Measurements from ENCODE around the gene IL6R. TPM values are rescaled to one million over a fixed set of nuclear protein-coding genes. Genes with fewer than 3 reads are reported as not detected.
"Not testable (repeated sequence)": the region's sequence is repeated elsewhere in the genome, so short reads cannot be mapped to it uniquely, and the experiment has no call there.

IL6R gene
- total RNA-seq, 4 donors from 2014 or later = 271 to 435 (median 367) TPM

GRCh38 chr1:154419620-154420571 is 14.8 kb downstream of the IL6R start:
- DNase-seq (peak; percentile 97 to 99), ATAC-seq (peak; percentile 60 to 63)
- in situ Hi-C loops (cut with MboI; ENCODE audit: low sequenced_read_pairs in 4 of 4) = no loop called here
- H3K4me1 ChIP-seq = peaks cover 97 to 99% of the 10 kb centered on the region in 2 donors
- H3K36me3 ChIP-seq = no peaks in the 10 kb centered on the region
- H3K27ac ChIP-seq = peak overlapping the region; percentile 99 to 100 (median 100)
- no peak for TF ChIP-seq CTCF (IDR thresholded peaks at IDR 0.05 in 4 of 5, conservative IDR thresholded peaks at IDR 0.05 in 1 of 5)
- peak; percentile 48 to 58 for TF ChIP-seq POLR2A (IDR thresholded peaks at IDR 0.05)
- intact Hi-C loops (cut with DNase I; ENCODE audit: low total_unique reads) = loop anchor here (1.0 to 10.0 kb wide), 4 partner anchors 11 to 785 kb away; partner anchors contain the start of genes CHTOP and TPM3
- H3K27me3 ChIP-seq = no peaks in the 10 kb centered on the region
- H3K4me3 ChIP-seq = peak overlapping the region; percentile 34 to 49 (median 44)
- no peaks in the 10 kb centered on the region for H3K9me3 ChIP-seq

- H3K4me1 ChIP-seq = peaks cover 97 to 99% of the 10 kb centered on the region in 2 donors
- TF ChIP-seq POLR2A (IDR thresholded peaks at IDR 0.05) = no peak
- TF ChIP-seq CTCF (IDR thresholded peaks at IDR 0.05 in 4 of 5, conservative IDR thresholded peaks at IDR 0.05 in 1 of 5) = no peak
- intact Hi-C loops (cut with DNase I; ENCODE audit: low total_unique reads) = loop anchor here (1.0 to 10.0 kb wide), 2 partner anchors 10 to 786 kb away; partner anchors contain the start of gene CHTOP
- no peaks in the 10 kb centered on the region for H3K27me3 ChIP-seq
- H3K36me3 ChIP-seq = no peaks in the 10 kb centered on the region
- ATAC-seq (no peak), DNase-seq (no peak)
- H3K9me3 ChIP-seq = no peaks in the 10 kb centered on the region
- peak overlapping the region in 1 of 4 donors; percentile 18 for H3K4me3 ChIP-seq
- peak overlapping the region; percentile 99 to 100 (median 100) for H3K27ac ChIP-seq
- in situ Hi-C loops (cut with MboI; ENCODE audit: low sequenced_read_pairs in 4 of 4) = no loop called here
Measured at GRCh38 chr1:154420961-154421924, 16.1 kb downstream of the IL6R start.

- Histone ChIP-seq H3K4me1 (peaks cover 97 to 99% of the 10 kb centered on the region in 2 donors), H3K27ac (peak overlapping the region; percentile 99 to 100 (median 100))
- DNase-seq; H3K9me3 ChIP-seq; ATAC-seq; H3K4me3 ChIP-seq; H3K36me3 ChIP-seq; H3K27me3 ChIP-seq; in situ Hi-C loops (cut with MboI; ENCODE audit: low sequenced_read_pairs in 4 of 4): not testable (repeated sequence)
- intact Hi-C loops (cut with DNase I; ENCODE audit: low total_unique reads) = loop anchor here (10.0 kb wide), 1 partner anchor 787 kb away; the partner anchor contains the start of gene CHTOP
Measured at GRCh38 chr1:154422049-154422448, 16.9 kb downstream of the IL6R start.

- in situ Hi-C loops (cut with MboI; ENCODE audit: low sequenced_read_pairs in 4 of 4) = no loop called here
- no peaks in the 10 kb centered on the region for H3K27me3 ChIP-seq
- H3K4me1 ChIP-seq = peaks cover 97 to 99% of the 10 kb centered on the region in 2 donors
- H3K4me3 ChIP-seq = no peak overlapping the region
- H3K27ac ChIP-seq = peak overlapping the region; percentile 99 to 100 (median 100)
- ATAC-seq = no peak
- TF ChIP-seq POLR2A (IDR thresholded peaks at IDR 0.05) (no peak), CTCF (IDR thresholded peaks at IDR 0.05 in 4 of 5, conservative IDR thresholded peaks at IDR 0.05 in 1 of 5) (no peak)
- no peak for DNase-seq
- no peaks in the 10 kb centered on the region for H3K36me3 ChIP-seq
- H3K9me3 ChIP-seq = no peaks in the 10 kb centered on the region
- intact Hi-C loops (cut with DNase I; ENCODE audit: low total_unique reads) = loop anchor here (10.0 kb wide), 1 partner anchor 788 kb away; the partner anchor contains the start of gene CHTOP
Measured at GRCh38 chr1:154422521-154422920, 17.4 kb downstream of the IL6R start.
